ENCODE results near the gene CDCP2.

DNA sequence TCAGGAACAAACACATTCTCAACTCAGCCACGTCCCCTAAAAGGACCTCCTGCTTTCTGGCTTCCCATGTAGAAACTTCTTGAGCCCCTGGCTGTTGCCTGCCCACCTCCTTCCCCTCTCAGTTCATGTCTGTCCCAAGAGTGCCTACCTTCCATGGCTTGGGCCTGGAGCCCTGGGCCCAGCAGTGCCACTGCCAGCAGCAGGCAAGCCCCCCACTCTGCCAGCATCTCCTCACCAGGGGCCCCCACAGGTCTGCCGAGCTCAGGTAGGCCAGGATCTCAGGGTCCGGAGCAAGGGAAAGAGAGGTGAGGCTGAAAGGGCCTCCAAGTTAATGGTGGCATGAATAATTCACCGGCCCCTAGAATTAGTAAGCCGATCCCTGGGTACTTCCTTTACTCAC lies at the start of gene CDCP2:
- TF ChIP-seq POLR2AphosphoS5 (IDR thresholded peaks at IDR 0.05) (no peak), POLR2A (IDR thresholded peaks at IDR 0.05) (no peak)
- TF ChIP-seq, protein P1, sequence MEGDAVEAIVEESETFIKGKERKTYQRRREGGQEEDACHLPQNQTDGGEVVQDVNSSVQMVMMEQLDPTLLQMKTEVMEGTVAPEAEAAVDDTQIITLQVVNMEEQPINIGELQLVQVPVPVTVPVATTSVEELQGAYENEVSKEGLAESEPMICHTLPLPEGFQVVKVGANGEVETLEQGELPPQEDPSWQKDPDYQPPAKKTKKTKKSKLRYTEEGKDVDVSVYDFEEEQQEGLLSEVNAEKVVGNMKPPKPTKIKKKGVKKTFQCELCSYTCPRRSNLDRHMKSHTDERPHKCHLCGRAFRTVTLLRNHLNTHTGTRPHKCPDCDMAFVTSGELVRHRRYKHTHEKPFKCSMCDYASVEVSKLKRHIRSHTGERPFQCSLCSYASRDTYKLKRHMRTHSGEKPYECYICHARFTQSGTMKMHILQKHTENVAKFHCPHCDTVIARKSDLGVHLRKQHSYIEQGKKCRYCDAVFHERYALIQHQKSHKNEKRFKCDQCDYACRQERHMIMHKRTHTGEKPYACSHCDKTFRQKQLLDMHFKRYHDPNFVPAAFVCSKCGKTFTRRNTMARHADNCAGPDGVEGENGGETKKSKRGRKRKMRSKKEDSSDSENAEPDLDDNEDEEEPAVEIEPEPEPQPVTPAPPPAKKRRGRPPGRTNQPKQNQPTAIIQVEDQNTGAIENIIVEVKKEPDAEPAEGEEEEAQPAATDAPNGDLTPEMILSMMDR (IDR thresholded peaks at IDR 0.05), result no peak

Data from sigmoid colon (tissue), 4 donors.